ENCODE data around the gene ANXA2R.

The ANXA2R gene

GRCh38 chr5:43019291-43019613, 20.9 kb downstream of the ANXA2R start:
- TF ChIP-seq EZH2phosphoT487 (IDR thresholded peaks at IDR 0.05; ENCODE audit: low read depth): no peak
- TF ChIP-seq, protein P1, sequence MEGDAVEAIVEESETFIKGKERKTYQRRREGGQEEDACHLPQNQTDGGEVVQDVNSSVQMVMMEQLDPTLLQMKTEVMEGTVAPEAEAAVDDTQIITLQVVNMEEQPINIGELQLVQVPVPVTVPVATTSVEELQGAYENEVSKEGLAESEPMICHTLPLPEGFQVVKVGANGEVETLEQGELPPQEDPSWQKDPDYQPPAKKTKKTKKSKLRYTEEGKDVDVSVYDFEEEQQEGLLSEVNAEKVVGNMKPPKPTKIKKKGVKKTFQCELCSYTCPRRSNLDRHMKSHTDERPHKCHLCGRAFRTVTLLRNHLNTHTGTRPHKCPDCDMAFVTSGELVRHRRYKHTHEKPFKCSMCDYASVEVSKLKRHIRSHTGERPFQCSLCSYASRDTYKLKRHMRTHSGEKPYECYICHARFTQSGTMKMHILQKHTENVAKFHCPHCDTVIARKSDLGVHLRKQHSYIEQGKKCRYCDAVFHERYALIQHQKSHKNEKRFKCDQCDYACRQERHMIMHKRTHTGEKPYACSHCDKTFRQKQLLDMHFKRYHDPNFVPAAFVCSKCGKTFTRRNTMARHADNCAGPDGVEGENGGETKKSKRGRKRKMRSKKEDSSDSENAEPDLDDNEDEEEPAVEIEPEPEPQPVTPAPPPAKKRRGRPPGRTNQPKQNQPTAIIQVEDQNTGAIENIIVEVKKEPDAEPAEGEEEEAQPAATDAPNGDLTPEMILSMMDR (IDR thresholded peaks at IDR 0.05; ENCODE audit: low read depth, low read length): no peak
- Histone ChIP-seq H3K36me3 (replicated peaks; ENCODE audit: low read depth, low read length) (no peaks in the 10 kb centered on the region), H3K4me1 (ENCODE audit: low read length) (peaks cover 6% of the 10 kb centered on the region; the same call in 1 of the 2 replicates), H3K4me3 (ENCODE audit: low read length) (peak overlapping the region; percentile 87), H3K9me3 (ENCODE audit: insufficient read depth, low read length) (no peaks in the 10 kb centered on the region), H3K79me2 (ENCODE audit: low read length) (no peaks in the 10 kb centered on the region), H3K27me3 (ENCODE audit: low read depth, low read length) (peaks cover 22% of the 10 kb centered on the region), H3K4me2 (ENCODE audit: low read length) (peak overlapping the region; percentile 96), H3K9ac (ENCODE audit: low read length) (peak overlapping the region; percentile 59), H2AFZ (ENCODE audit: low read depth, low read length) (peak overlapping the region; percentile 74), H4K20me1 (ENCODE audit: insufficient read depth, low read length) (no peaks in the 10 kb centered on the region), H3K27ac (ENCODE audit: low read length) (peak overlapping the region; percentile 86; the same call in 1 of the 2 replicates)

- H3K4me1 ChIP-seq (ENCODE audit: low read length): peaks cover 6% of the 10 kb centered on the region; the same call in 1 of the 2 replicates
- H3K4me2 ChIP-seq (ENCODE audit: low read length): peak overlapping the region; percentile 89
- H2AFZ ChIP-seq (ENCODE audit: low read depth, low read length): peak overlapping the region; percentile 75; the same call in 1 of the 2 replicates
- H3K27me3 ChIP-seq (ENCODE audit: low read depth, low read length): peaks cover 22% of the 10 kb centered on the region
- no peaks in the 10 kb centered on the region for H4K20me1 ChIP-seq (ENCODE audit: insufficient read depth, low read length)
- no peaks in the 10 kb centered on the region for H3K36me3 ChIP-seq (replicated peaks; ENCODE audit: low read depth, low read length)
- no peaks in the 10 kb centered on the region for H3K9me3 ChIP-seq (ENCODE audit: insufficient read depth, low read length)
- peak overlapping the region; percentile 66 for H3K9ac ChIP-seq (ENCODE audit: low read length)
- H3K4me3 ChIP-seq (ENCODE audit: low read length): peak overlapping the region; percentile 87
- TF ChIP-seq, protein P1 (IDR thresholded peaks at IDR 0.05; ENCODE audit: low read depth, low read length): no peak
- H3K27ac ChIP-seq (ENCODE audit: low read length): peak overlapping the region; percentile 86; the same call in 1 of the 2 replicates
- no peaks in the 10 kb centered on the region for H3K79me2 ChIP-seq (ENCODE audit: low read length)
These were observed 22.7 kb downstream of the ANXA2R start for GRCh38 chr5:43017428-43017815.

DNA sequence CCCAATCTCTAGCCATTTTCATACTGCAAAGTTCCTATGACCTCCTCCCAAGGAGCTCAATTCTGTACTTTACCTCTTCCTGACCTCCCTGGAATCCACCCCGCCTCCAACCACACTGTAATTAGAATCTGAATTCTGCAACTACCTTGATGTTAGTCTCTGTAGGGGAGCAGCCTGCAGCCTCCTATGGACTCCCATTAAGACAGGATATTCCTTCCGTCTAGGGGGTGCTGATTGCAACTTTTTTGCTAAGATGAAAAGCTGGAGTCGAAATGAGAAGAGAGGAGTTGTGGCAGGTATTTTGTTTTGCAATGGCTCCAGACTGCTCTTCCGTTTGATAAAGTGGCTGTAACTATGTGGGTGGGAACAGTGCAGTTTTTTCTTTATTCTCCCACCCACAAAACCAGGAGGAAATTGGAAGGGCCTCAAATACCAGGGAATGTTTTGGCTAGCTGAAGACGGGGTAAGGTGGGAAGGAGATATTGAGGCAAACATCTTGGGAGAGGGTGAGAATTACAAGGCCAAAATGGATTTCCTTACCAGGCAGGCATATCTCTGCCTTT, 23.8 kb downstream of the ANXA2R start:
- Histone ChIP-seq H3K4me3 (ENCODE audit: low read length) (no peak overlapping the region), H3K4me2 (ENCODE audit: low read length) (no peak overlapping the region)

DNA sequence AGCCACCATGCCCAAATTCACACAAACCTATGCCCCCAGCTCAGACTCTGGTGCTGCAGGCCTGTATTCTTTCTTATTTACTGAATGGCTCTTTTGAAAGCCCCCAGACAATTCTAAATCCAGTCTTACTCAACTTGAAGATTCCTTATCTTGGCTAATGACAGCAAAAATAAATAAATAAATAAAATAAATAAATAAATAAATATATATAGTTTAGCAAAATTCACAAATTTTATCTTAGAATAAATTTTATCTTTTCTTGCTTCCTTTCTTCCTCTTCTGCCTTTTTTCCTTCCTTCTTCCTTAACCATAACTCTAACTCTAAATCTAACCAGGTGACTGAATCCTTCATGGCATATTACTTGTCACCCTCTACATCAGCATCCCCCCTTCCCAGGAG, 25.6 kb downstream of the ANXA2R start:
- H3K4me3 ChIP-seq (ENCODE audit: low read length): no peak overlapping the region
- H3K36me3 ChIP-seq (replicated peaks; ENCODE audit: low read depth, low read length): no peaks in the 10 kb centered on the region
- peaks cover 24% of the 10 kb centered on the region for H3K4me1 ChIP-seq (ENCODE audit: low read length)
- H3K79me2 ChIP-seq (ENCODE audit: low read length): no peaks in the 10 kb centered on the region
- no peak overlapping the region for H3K27ac ChIP-seq (ENCODE audit: low read length)
- H3K4me2 ChIP-seq (ENCODE audit: low read length): no peak overlapping the region
- H3K9ac ChIP-seq (ENCODE audit: low read length): no peak overlapping the region
- peaks cover 25% of the 10 kb centered on the region for H3K27me3 ChIP-seq (ENCODE audit: low read depth, low read length)
- H3K9me3 ChIP-seq (ENCODE audit: insufficient read depth, low read length): no peaks in the 10 kb centered on the region
- TF ChIP-seq, protein P1 (IDR thresholded peaks at IDR 0.05; ENCODE audit: low read depth, low read length): no peak
- no peak for TF ChIP-seq EZH2phosphoT487 (IDR thresholded peaks at IDR 0.05; ENCODE audit: low read depth)
- H4K20me1 ChIP-seq (ENCODE audit: insufficient read depth, low read length): no peaks in the 10 kb centered on the region
- no peak overlapping the region for H2AFZ ChIP-seq (ENCODE audit: low read depth, low read length)

More for the DNA sequence above, 23.8 kb downstream of the ANXA2R start:
- H3K27ac ChIP-seq (ENCODE audit: low read length): no peak overlapping the region
- TF ChIP-seq EZH2phosphoT487 (IDR thresholded peaks at IDR 0.05; ENCODE audit: low read depth): no peak
- TF ChIP-seq, protein P1 (IDR thresholded peaks at IDR 0.05; ENCODE audit: low read depth, low read length): no peak
- H3K36me3 ChIP-seq (replicated peaks; ENCODE audit: low read depth, low read length): no peaks in the 10 kb centered on the region
- H3K9ac ChIP-seq (ENCODE audit: low read length): no peak overlapping the region
- H3K27me3 ChIP-seq (ENCODE audit: low read depth, low read length): peaks cover 23% of the 10 kb centered on the region
- peaks cover 6% of the 10 kb centered on the region; the same call in 1 of the 2 replicates for H3K4me1 ChIP-seq (ENCODE audit: low read length)
- H4K20me1 ChIP-seq (ENCODE audit: insufficient read depth, low read length): no peaks in the 10 kb centered on the region
- no peaks in the 10 kb centered on the region for H3K79me2 ChIP-seq (ENCODE audit: low read length)
- no peaks in the 10 kb centered on the region for H3K9me3 ChIP-seq (ENCODE audit: insufficient read depth, low read length)
- H2AFZ ChIP-seq (ENCODE audit: low read depth, low read length): no peak overlapping the region

Measured in OCI-LY3 (cell line).